SIG-M5 (cell line): Measurements from ENCODE around the gene SMG1.
"Not testable (repeated sequence)": the region's sequence is repeated elsewhere in the genome, so short reads cannot be mapped to it uniquely, and the experiment has no call there.

Experiments
- DNase-seq: peaks from one replicate; lab custom pipeline; 2025; lab: John Stamatoyannopoulos, UW

The SMG1 gene

DNA sequence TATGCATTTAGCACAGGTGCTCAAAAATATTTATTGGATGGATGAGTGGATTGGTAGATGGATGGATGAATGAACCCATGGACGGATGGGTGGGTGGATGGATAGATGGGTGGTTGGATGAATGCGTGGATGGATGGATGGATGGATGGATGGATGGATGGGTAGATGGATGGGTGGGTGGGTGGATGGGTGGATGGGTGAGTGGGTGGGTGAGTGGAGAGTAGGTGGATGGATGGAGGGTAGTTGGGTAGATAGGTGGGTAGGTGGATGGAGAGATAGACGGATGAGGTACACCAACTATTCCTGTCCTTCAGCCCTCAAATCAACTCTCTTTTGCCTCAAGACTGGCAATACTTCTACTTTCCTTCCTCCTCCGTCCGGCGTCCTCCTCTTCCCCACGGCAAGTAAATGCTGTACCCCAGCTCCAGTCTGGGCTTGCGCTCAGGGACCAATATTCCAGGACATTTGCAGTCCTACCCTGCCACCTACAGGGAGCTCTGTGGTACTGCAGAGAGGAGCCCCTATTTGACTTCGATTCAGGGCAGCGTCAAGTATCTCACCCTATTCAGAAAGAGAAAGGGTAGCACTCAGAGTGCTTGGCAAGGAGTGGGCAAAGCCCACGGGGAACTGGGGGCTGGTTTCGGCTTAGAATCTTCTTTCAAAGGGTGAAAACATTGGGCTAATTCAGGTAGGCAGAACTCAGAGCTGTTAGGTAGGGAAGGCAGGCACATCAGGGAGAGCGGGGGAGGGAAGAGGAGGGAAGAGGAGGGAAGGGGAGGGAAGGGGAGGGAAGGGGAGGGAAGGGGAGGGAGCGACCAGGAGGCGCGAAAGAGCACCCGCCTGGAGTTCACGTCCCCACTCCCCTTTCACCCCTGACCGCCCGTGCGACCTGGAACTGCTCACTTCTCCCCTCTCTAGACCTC is 166.3 kb downstream of the SMG1 start:
- not testable (repeated sequence) for DNase-seq

DNA sequence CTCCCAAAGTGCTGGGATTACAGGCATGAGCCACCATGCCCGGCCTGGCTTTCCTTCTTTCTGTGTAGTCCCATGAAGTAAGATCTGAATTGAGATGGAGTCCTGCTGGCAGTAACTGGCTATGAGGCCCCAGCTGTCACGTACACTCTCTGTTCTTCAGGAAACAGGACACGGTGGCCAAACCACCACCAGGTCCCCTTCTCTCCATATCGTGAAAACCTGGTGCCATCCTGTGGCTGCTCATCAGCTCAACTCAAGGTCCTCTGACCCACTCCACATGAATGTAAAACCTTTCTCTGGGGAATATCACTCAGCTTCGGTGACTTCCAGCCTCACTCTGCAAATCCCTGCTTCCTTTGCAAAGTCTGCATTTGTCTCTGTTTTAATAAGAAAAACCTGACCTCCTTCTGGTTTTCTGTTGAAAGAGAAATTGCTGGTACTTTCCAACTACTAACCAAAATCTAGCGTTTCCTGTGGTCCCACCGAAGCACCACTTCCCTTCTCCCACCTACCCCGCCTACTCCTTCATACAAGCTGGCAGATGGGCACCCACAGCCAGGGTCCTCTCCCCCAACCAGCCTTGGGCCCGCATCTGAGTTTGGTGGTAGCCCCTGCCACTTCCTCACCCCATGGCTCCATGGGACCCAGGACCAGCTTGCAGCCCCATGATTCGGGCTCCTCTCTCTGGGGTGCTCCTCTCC is 168.1 kb downstream of the SMG1 start:
- not testable (repeated sequence) for DNase-seq

GRCh38 chr16:18756639-18757038 is 169.6 kb downstream of the SMG1 start:
- DNase-seq, result not testable (repeated sequence)
